HTR-8/SVneo (cell line): ENCODE measurements around the gene FAM131B.

ENCODE experiments used
- DNase-seq: peaks from one replicate; pipeline ENCODE4 v3.0.0; 2011; ENCODE audit warnings: low spot score, mixed read lengths; ENCODE audit not compliant: insufficient read length
- FAIRE-seq: peaks from 2 replicates; lab custom pipeline; 2011; peaks lifted over from hg19 to GRCh38; lab: Jason Lieb, UNC

The FAM131B gene

DNA sequence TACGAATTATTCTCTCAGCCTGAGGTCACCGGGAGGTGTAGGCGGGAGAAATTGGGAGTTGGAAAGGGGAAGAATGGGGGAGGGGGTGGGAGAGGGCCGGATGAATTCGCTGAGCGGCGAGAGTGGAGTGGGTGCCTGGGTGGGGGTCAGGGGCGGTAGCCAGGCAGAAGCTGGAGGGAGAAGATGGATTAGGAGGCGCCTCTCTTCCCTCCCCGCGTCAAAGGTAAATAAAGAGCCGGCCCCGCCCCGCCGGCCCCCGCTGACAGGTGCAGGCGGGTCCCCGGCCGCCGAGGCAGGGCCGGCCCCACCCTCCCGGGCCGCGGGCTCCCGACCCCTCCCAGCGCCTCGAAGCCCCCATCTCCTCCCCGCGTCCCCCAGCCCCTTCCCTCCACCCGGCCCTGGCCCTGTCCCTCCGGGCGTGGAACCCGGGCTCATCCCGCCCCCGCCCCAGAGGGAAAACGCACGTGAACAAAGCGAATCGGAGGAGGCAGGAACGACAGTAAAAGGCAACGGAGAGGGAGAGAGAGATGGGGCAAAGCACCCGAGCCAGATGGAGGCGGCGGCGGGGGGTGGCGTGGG, 872 bp downstream of the FAM131B start:
- no peak for FAIRE-seq
- no peak for DNase-seq

DNA sequence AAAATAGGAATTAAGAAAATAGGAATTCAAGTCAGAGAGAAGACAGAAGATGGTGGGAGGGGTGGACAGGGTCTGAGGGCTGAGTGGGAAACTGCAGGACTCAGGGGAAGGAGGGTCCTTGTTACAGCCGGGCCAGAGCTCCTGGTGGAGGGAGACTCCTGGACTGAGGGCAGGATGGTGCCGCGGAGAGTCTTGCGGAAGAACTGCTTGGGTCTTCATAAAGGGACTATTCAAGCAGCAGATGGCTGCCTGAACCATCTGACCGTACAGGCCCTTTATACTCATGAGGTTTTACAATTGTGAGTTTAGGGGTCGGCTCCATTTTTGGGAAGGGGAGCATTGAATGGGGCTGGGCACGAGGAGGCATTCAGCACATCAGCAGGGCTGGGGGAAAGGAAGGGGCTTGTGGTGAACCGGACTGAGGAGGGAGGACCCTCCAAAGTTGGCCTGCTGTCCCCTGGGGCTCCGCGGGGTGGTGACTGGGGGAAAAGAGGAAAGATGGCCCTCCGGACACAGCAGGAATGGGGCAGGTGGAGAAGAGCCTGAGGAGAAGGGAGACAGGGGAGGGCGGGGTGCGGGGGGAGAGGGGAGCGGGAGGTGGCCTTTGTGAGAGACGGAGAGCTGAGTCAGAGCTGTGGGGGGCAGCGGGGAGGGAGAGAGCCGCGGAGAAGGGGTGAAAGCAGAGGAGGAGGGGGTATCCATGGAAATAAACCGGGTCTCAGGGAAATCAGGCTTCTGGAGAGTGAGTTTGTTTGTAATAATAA, 1.5 kb downstream of the FAM131B start:
- DNase-seq (no peak), FAIRE-seq (no peak)

DNA sequence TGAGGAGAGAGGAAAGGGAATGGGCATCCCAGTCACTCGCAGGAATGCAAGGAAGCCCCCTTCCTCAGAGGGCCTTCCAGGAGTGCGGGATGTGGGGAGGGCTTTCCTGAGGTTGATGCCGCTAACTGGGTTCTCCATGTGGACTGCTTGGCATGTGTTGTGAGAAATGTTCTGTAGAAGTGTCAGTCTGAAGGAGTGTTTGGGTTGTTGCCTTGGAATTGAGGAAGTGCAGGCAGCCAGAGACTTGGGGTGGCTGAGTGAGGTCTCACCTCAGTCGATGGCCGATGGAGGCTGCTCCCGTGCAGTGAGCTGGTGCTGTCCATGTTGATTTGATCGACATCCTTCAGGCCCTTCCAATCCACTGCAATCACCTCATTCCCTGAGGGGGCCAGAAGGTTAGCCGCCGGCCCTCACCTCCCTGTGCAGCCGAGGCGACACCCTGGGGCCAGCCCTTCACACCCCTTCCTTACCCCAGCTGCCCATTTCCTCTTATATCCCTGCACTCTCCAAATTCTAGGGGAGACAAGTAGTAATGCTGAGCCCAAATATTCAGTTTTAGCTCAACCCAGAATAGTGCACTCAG, 2.7 kb downstream of the FAM131B start:
- DNase-seq (no peak), FAIRE-seq (no peak)

DNA sequence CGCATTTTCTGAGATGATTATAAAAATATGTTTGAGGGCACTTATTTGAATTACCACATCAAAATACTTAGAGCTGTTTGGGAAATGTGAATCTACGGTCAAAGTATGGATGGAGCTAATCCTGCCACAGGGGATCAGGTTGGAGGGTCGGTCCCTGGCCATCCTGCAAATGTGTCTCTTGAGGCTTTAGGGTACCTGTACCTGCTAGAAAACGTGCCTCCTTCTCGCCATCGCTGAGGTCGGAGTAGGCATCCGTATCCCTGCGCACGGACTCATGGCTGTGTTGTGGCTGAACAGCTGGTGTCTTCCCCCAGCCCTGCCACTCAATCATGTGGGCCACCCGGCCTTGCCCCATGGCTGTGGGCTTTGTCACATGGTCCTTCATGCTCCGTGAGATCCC, 3.9 kb downstream of the FAM131B start:
- DNase-seq (no peak), FAIRE-seq (no peak)

DNA sequence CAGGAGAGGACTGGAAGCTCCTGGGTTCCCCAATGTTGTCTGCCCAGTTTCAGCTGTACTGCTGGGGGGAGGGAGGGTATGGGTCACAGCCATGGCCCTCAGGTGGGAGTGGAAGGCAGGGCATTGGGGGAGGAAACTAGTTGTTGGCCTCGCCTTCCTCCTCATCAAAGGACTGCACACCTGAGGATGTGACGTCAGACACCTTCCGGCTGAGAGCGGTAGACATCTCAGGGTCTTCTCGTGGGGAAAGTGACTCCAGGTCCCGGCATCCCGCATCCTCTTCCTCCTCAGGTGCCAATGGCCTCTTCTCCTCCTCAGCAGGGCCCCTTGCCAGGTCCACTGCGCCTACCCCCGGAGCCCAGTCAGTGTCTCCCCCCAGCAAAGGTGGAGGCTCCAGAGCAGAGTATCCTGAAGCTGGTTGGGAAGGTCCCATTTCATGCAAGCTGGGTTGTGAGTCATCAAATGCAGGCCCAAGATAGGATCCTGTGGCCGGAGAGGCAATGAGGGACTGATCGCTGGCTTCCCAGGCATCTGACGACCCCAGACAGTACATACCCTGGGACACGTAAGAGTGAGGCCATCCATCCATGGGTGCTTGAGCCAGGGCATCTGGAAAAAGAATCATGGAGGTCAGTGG, 6.0 kb downstream of the FAM131B start:
- DNase-seq (no peak), FAIRE-seq (no peak)

DNA sequence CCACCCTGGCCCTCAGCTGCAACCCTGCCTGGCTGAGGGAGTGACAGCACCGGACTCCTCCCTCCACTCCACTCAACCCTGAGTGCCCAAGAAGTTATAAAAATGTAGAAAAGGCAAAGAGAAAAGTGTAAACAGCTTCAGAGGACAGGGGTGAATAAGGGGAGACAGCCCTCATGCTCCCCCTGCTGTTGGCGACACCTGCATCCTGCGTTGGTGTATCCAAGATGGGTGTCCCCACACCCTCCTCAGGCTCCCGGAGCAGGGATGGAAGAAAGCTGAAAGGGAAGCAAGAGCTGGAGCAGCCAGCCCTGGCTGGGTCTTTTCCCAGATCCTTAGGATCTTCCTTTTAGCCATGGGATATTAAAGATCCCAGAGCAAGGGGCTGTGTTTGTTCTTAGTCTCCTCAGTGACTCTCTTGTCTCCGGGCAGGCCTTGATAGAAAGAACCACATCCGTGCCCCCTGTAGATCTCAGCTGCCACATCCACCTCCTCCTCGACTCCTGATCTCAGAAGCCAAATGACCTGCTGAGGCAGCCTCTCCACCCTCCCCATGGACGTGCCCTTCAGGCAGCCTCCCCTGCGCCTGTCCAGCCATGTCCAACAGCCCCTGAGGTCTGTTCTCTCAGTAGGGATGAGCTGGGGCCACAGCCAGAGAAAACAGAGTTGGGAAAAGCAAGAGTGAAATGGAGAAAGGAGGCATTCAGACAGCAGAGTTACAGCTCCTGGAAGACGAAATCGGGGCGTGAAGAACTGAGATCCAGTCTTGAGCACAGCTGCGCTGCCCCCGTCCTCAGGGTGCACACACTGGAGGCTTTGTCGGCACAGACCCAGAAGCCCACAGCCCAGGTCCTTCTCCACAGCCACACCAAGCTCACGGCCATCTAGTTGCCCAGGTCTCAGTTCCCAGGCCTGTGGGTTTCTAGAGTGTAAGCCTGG, 6.8 kb downstream of the FAM131B start:
- no peak for FAIRE-seq
- no peak for DNase-seq

DNA sequence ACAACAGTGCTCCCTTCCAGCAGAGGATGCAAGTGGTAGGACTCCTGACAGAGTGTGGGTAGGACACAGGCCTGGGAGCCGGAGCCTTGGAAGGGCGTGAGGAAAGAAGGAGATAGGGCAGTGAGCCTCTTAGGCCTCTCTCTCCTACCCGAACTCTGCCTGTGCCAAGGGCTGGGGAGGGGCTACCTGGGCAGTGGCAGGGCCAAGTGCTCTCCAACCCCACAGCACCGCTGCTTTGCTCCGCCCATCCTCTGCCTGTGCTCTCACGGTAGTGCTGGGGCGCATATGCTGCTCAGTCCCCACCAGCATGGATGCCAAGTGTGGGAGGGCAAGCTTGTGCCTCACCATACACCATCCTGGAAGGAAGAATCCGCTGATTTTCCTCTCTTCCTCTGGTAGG, 7.5 kb downstream of the FAM131B start:
- no peak for FAIRE-seq
- DNase-seq = no peak

DNA sequence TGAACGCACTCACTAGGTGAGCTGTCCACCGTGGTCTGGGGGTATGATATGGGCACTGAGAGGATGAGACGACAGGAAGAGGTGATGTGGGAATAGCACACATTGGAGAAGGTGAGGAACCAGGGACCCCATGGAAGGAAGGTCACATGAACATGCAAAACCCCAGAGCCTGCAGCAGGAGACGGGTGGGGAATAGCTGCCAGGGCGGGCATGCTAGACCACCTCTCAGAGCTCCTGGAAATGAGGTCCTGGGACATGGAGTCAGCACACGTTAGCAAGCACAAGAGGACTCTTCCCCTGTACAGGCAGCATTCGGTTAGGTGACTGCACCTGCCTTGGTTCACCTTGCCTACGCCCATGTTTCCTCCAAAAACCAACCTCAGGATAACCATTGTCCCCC, 8.1 kb downstream of the FAM131B start:
- FAIRE-seq (no peak), DNase-seq (no peak)

DNA sequence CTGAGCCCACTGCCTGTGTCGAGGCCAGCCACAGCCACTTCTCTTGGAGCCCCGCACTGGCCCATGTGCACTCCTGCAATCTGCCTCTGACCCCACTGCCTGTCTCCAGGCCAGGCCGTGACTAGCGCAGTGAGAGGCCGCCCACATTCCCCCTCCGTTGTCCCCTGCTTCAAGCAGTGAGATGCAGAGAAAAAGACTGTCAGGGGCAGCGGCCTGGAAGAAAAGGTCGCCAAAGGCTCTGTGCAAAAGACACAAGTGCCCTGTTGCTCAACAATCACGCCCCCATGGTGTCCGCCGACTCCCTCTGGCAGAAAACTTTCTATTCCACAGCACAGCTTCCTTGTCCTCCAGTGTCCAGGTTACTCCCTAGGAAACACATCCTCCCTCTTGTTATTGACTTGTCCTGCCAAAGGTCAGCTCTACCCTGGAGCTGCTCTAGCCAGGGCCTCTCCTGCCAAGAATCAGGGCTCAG, 9.9 kb downstream of the FAM131B start:
- FAIRE-seq (no peak), DNase-seq (no peak)

DNA sequence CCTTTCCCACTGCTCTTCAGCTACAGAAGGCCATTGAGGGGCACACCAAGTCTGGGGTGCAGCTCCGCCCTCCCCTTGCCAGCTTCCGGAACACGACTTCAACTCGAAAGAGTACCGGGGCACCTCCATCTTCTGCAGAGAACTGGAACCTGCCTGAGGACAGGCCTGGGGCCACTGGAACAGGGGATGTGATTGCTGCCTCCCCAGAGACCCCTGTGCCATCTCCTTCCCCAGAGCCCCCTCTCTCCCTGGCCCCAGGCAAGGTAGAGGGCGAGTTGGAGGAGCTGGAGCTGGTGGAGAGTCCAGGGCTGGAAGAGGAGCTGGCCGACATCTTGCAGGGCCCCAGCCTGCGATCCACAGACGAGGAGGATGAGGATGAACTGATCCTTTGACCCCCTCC, 10.9 kb downstream of the FAM131B start:
- no peak for FAIRE-seq
- no peak for DNase-seq

DNA sequence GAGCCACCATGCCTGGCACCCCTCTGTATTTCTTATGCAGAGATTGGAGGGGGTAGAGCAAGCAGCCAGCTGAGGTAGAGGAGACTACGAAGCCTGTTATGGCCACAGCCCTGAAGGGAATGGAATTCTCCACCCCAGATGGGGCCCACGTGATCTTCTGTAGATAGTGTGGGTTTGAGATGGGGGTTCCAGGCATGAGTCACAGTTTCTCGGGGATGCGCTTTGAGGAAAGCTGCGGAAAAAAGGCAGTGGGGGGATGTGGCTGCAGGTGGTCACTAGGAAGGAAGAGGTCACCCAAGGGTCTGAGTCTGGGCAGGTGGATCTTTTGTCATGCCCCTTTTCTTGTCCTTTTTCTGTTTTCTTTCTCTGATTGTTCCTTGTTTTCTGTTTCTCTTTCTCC, 11.5 kb downstream of the FAM131B start:
- FAIRE-seq (no peak), DNase-seq (no peak)

DNA sequence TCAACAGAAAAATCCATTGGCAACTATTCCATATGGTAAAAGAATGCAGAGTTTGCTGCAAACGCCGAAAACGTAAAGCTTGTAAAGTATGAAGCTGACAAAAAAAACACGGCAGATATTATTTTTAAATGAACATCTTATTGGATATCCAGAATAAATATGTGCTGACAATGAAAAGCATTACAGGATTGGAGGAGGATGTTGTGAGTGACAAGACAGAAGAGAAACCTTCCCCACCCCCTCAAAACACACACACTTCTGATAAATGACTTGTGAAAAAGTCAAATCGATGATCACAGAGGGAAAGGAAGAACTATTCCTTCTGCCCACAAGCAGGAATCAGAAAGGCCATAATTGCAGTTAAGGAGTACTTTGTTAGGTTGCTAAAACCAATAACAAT, 14.6 kb downstream of the FAM131B start:
- DNase-seq (no peak), FAIRE-seq (no peak)

DNA sequence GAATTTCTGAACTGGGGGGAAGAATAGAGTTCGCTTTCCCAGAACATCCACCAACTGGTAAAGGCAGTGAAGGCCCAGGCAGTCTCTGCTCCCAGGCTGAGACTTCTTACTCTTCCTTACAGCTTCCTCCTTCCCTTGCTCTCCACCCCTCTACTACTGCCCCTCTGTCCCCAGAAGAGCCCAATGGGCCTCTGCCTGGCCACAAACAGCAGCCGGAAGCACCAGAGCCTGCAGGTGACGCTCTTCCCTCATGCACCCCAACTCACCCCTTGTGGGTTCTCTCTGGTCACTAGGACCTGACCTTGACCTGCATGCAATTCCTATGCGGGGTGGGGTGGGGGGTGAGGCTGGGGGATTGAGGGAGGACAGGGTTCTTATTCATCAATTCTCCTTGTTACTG, 16.5 kb downstream of the FAM131B start:
- DNase-seq = no peak
- no peak for FAIRE-seq

DNA sequence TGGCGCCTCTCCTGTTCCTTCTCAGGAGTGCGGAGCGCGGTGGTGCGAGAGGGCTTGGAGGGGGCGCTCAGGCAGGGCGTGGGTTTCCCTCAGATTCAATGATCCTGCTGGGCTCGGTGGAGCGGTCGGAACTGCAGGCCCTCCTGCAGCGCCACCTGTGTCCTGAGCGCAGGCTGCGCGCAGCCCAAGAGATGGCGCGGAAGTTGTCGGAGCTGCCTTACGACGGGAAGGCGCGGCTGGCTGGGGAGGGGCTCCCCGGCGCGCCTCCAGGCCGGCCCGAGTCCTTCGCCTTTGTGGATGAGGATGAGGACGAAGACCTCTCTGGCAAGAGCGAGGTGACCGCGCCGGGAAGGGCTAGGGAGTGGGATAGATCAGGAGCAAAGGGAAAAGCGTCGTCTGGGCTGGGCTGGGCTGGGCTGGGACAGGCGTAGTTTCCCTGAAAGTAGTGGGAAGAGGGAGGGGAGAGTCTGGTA, 17.0 kb downstream of the FAM131B start:
- DNase-seq (no peak), FAIRE-seq (no peak)

DNA sequence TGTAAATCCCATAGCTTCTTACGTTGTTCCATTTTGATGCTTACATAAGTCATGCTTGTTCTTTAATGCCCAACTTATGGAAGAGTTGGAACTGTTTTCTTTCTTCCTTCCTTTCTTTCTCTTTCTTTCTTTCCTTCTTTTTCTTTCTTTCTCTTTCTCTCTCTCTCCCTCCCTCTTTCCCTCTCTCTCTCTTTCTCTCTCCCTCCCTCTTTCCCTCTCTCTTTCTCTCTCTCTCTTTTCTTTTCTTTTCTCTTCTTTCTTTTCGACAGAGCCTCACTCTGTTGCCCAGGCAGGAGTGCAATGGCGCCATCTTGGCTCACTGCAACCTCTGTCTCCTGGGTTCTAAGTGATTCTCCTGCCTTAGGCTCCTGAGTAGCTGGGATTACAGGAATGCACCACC, 18.9 kb downstream of the FAM131B start:
- DNase-seq (no peak), FAIRE-seq (no peak)

DNA sequence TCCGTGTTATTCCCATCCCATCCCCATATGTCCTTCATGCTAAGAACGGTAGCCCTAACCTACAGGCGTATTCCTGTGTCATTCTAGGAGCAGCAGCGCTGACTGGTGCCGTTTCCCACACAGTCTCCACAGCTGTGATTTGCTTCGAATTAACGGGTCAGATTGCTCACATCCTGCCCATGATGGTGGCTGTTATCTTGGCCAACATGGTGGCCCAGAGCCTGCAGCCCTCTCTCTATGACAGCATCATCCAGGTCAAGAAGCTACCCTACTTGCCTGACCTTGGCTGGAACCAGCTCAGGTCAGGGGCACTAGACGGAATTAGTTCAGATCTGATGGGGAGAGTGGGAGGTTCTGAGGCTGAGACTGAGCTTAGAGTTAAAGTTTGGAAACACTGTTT, 20.7 kb downstream of the FAM131B start:
- no peak for FAIRE-seq

DNA sequence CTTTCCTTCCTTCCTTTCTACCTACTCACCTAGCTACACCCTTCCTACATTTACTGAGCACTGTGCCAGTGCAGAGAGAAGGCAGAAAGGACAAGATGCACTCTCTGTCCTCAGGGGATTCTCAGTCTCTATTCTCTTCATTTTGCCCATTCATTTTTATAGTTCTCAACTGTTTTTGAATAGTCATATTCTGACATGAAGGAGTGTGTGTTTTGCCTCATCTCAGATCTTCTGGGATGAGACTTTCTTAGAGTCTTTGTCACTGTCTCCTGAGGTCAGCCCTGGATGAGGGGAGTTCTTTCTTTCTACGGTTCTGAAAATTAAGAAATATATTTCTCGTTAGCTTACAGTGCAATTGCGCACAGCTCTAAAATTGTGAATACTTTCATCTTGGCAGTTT, 25.3 kb downstream of the FAM131B start:
- FAIRE-seq (no peak), DNase-seq (no peak)

More for the DNA sequence above, 20.7 kb downstream of the FAM131B start:
- DNase-seq = no peak

DNA sequence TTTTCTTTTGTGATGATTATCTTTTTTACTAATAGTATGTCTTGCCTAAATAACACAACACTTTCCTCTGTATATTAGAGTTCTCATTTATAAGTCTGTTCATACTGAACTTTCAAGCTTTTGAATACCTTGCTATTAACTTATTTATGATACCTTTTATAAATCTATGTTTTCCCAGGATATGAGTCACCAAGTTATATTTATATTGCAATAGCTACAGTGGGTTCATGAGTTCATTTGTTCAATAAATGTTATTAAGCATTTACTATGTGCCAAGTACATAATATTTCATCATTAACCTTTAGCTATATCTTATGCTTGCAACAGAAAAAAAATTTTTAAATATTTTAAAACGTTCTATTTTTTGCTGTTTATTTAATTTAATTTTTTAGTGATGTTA, 28.3 kb downstream of the FAM131B start:
- FAIRE-seq = no peak
- no peak for DNase-seq

DNA sequence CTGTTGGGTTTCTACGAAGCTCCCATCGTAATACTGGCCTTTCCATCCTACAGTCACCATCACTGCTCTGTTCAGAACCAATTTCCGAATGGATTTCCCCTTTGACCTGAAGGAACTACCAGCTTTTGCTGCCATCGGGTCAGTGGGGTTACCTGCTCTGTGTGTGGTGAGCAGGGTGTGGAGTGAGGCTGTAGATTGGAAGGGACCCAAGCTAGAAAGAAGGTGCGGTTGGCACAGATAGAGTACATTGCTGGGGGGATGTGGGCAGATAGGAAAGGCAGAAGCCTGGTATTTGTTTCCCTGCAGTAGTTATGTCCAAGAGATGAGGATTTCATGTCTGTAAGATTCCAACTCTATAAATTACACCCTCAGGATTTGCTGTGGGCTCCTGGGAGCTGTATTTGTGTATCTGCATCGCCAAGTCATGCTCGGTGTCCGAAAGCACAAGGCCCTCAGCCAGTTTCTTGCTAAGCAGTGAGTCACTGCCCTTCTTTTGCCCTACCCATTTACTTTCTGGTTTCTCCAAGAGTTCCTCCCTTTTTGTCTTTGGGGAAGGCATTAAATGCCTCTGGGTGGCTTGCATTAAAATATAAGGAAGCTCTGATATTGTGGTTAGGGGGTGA, 31.2 kb downstream of the FAM131B start:
- FAIRE-seq (no peak), DNase-seq (no peak)
